Sigmoid colon (tissue), 7 donors: ENCODE results near the gene AKAP8L. TPM values are rescaled to one million over a fixed set of nuclear protein-coding genes. Genes with fewer than 3 reads are reported as not detected.

Experiments
- DNase-seq: peaks from one replicate; pipeline ENCODE4 v3.0.0-alpha.2; 2019
- H3K27ac ChIP-seq, 4 donors: fragments of 200-600 bp; sonication (generic); one replicate each; pipeline ENCODE4 v1.5.1; 2016 to 2019; ENCODE audit warnings: mild to moderate bottlenecking in 1 of 4
- H3K27me3 ChIP-seq, 3 donors: fragments of 200-600 bp; sonication (generic); one replicate each; pipeline ENCODE4 v1.5.1; 2019; ENCODE audit warnings: mild to moderate bottlenecking in 1 of 3
- H3K36me3 ChIP-seq, 4 donors: fragments of 200-600 bp; sonication (generic); one replicate each; pipeline ENCODE4 v1.5.1; 2016 to 2019
- H3K4me1 ChIP-seq, 4 donors: fragments of 200-600 bp; sonication (generic); one replicate each; pipeline ENCODE4 v1.5.1; 2017 to 2019
- H3K4me3 ChIP-seq, 4 donors: fragments of 200-600 bp; sonication (generic); one replicate each; pipeline ENCODE4 v1.5.1; 2017 to 2019; ENCODE audit warnings: mild to moderate bottlenecking in 2 of 4, moderate library complexity in 1 of 4
- H3K9me3 ChIP-seq, 4 donors: fragments of 200-600 bp in 3 of 4; sonication (generic) in 3 of 4; one replicate each; pipeline versions ENCODE4 v1.5.1 to v1.6.1; 2013 to 2019
- CTCF ChIP-seq, 4 experiments: fragments of 450-650 bp in 3 of 4; fragments of 200-600 bp in 1 of 4; IDR thresholded peaks; one replicate each; pipeline ENCODE4 v1.5.1; 2016 to 2019; ENCODE audit warnings: antibody characterized with exemption in 4 of 4, mild to moderate bottlenecking in 3 of 4, moderate library complexity in 2 of 4
- EP300 ChIP-seq, 4 donors: sonication (generic); formaldehyde crosslinking; IDR thresholded peaks; one replicate each; pipeline ENCODE4 v1.6.1; 2017; ENCODE audit warnings: antibody characterized with exemption in 4 of 4
- POLR2A ChIP-seq, 2 donors: fragments of 450-650 bp; IDR thresholded peaks; one replicate each; pipeline ENCODE4 v1.6.1; 2016; ENCODE audit warnings: antibody characterized with exemption in 2 of 2, mild to moderate bottlenecking in 2 of 2, moderate library complexity in 2 of 2
- POLR2AphosphoS5 ChIP-seq, 4 donors: sonication (generic); formaldehyde crosslinking; IDR thresholded peaks; one replicate each; pipeline ENCODE4 v1.6.1; 2017; ENCODE audit warnings: antibody characterized with exemption in 4 of 4
- WGBS, 2 donors: extraction: QIAGEN DNeasy Blood & Tissue Kit; methylation state at CpG; one replicate each; pipeline ENCODE4 v1.1.7; 2013; 5-methylcytosine and 5-hydroxymethylcytosine counted together
- intact Hi-C: fragments of 100-400 bp; cut with DNase I; formaldehyde crosslinking; loops from one replicate; pipeline ENCODE4 v1.15.1; 2023
- polyA plus RNA-seq, 3 donors: library from polyadenylated mRNA; stranded (reverse); fragments of 200-250 nt; gene quantifications; one replicate each; pipeline ENCODE4 v1.2.3, GENCODE V29; 2013
- total RNA-seq, 4 donors: library from RNA; depleted of rRNA; stranded (reverse); fragments of >200 nt; gene quantifications; one replicate each; pipeline ENCODE4 v1.1.0, GENCODE V29; 2016
- donor health status: healthy with polysubstance abuse.
- donor health status: Bipolar disorder and iron deficiency.
- donor health status: healthy.

AKAP8L gene
- total and polyA plus RNA-seq, 7 donors, result 15.0 to 145 (median 90.5) TPM

GRCh38 chr19:15427991-15428471 lies 9.2 kb upstream of the AKAP8L start:
- Histone ChIP-seq H3K27ac (no peak overlapping the region), H3K4me3 (no peak overlapping the region), H3K27me3 (no peaks in the 10 kb centered on the region), H3K36me3 (peaks cover 35 to 71% (median 44%) of the 10 kb centered on the region in 4 donors), H3K9me3 (peaks cover 0 to 1% (median 0%) of the 10 kb centered on the region in 4 donors), H3K4me1 (peaks cover 0 to 37% (median 27%) of the 10 kb centered on the region in 4 donors)
- intact Hi-C loops, result no loop called here
- WGBS, 2 donors, result 96% methylated on average over 35 of the region's 35 CpGs
- no peak for DNase-seq
- TF ChIP-seq POLR2AphosphoS5 (IDR thresholded peaks at IDR 0.05) (no peak), EP300 (IDR thresholded peaks at IDR 0.05) (no peak), POLR2A (IDR thresholded peaks at IDR 0.05) (no peak), CTCF (IDR thresholded peaks at IDR 0.05) (no peak)

- intact Hi-C loops, result no loop called here
- Histone ChIP-seq H3K4me3 (no peak overlapping the region), H3K4me1 (peaks cover 0 to 36% (median 27%) of the 10 kb centered on the region in 4 donors), H3K36me3 (peaks cover 42 to 78% (median 50%) of the 10 kb centered on the region in 4 donors), H3K9me3 (peaks cover 0 to 2% (median 0%) of the 10 kb centered on the region in 4 donors), H3K27ac (no peak overlapping the region), H3K27me3 (no peaks in the 10 kb centered on the region)
- DNase-seq, result no peak
- WGBS, 2 donors, result 97 to 98% methylated on average over 25 of the region's 25 CpGs
- TF ChIP-seq POLR2AphosphoS5 (IDR thresholded peaks at IDR 0.05) (no peak), CTCF (IDR thresholded peaks at IDR 0.05) (no peak), EP300 (IDR thresholded peaks at IDR 0.05) (no peak), POLR2A (IDR thresholded peaks at IDR 0.05) (no peak)
Measured at GRCh38 chr19:15427350-15427700, 8.5 kb upstream of the AKAP8L start.

- H3K36me3 ChIP-seq, result peaks cover 44 to 82% (median 51%) of the 10 kb centered on the region in 4 donors
- H3K27ac ChIP-seq, result no peak overlapping the region
- no peak overlapping the region for H3K4me3 ChIP-seq
- no peak for DNase-seq
- intact Hi-C loops, result no loop called here
- H3K4me1 ChIP-seq, result peaks cover 0 to 31% (median 28%) of the 10 kb centered on the region in 4 donors
- TF ChIP-seq POLR2AphosphoS5 (IDR thresholded peaks at IDR 0.05) (no peak), POLR2A (IDR thresholded peaks at IDR 0.05) (no peak), EP300 (IDR thresholded peaks at IDR 0.05) (no peak), CTCF (IDR thresholded peaks at IDR 0.05) (no peak)
- peaks cover 0 to 2% (median 0%) of the 10 kb centered on the region in 4 donors for H3K9me3 ChIP-seq
- no peaks in the 10 kb centered on the region for H3K27me3 ChIP-seq
- WGBS, 2 donors, result 89 to 90% methylated on average over 16 of the region's 16 CpGs
Measured at GRCh38 chr19:15426485-15427349, 7.9 kb upstream of the AKAP8L start.

GRCh38 chr19:15425321-15425950 lies 6.6 kb upstream of the AKAP8L start:
- intact Hi-C loops, result no loop called here
- peaks cover 0 to 18% (median 16%) of the 10 kb centered on the region in 4 donors for H3K4me1 ChIP-seq

More at GRCh38 chr19:15425321-15425950, 6.6 kb upstream of the AKAP8L start:
- DNase-seq, result no peak
- Histone ChIP-seq H3K4me3 (no peak overlapping the region), H3K27ac (no peak overlapping the region), H3K9me3 (peaks cover 0 to 2% (median 0%) of the 10 kb centered on the region in 4 donors), H3K27me3 (no peaks in the 10 kb centered on the region), H3K36me3 (peaks cover 44 to 82% (median 51%) of the 10 kb centered on the region in 4 donors)
- 95 to 96% methylated on average over 36 of the region's 36 CpGs for WGBS, 2 donors
- TF ChIP-seq EP300 (IDR thresholded peaks at IDR 0.05), result no peak
- TF ChIP-seq CTCF (IDR thresholded peaks at IDR 0.05), result no peak
- no peak for TF ChIP-seq POLR2AphosphoS5 (IDR thresholded peaks at IDR 0.05)
- no peak for TF ChIP-seq POLR2A (IDR thresholded peaks at IDR 0.05)
